Gastrocnemius medialis (tissue), 4 donors: ENCODE results near the gene ASB13.

Experiments
- CTCF ChIP-seq, 5 experiments: fragments of 450-650 bp in 3 of 5; fragments of 200-600 bp in 2 of 5; sonication (generic) in 2 of 5; IDR thresholded peaks in 4 of 5; conservative IDR thresholded peaks in 1 of 5; 1 replicate in 4 of 5; 2 replicates in 1 of 5; pipeline ENCODE4 v1.5.1; 2016 to 2019; ENCODE audit warnings: antibody characterized with exemption in 5 of 5, mild to moderate bottlenecking in 3 of 5, moderate library complexity in 3 of 5
- POLR2A ChIP-seq, 2 donors: fragments of 450-650 bp; IDR thresholded peaks; one replicate each; pipeline ENCODE4 v1.6.1; 2017; ENCODE audit warnings: antibody characterized with exemption in 2 of 2, mild to moderate bottlenecking in 2 of 2, moderate library complexity in 2 of 2

- TF ChIP-seq CTCF (IDR thresholded peaks at IDR 0.05 in 4 of 5, conservative IDR thresholded peaks at IDR 0.05 in 1 of 5): no peak
- TF ChIP-seq POLR2A (IDR thresholded peaks at IDR 0.05): no peak
Measured at GRCh38 chr10:5595591-5595990, 70.8 kb downstream of the ASB13 start.
